Sigmoid colon (tissue), 4 donors: ENCODE measurements around the gene IMMT.

Experiments used
- CTCF ChIP-seq, 4 experiments: fragments of 450-650 bp in 3 of 4; fragments of 200-600 bp in 1 of 4; IDR thresholded peaks; one replicate each; pipeline ENCODE4 v1.5.1; 2016 to 2019; ENCODE audit warnings: antibody characterized with exemption in 4 of 4, mild to moderate bottlenecking in 3 of 4, moderate library complexity in 2 of 4
- EP300 ChIP-seq, 4 donors: sonication (generic); formaldehyde crosslinking; IDR thresholded peaks; one replicate each; pipeline ENCODE4 v1.6.1; 2017; ENCODE audit warnings: antibody characterized with exemption in 4 of 4
- POLR2A ChIP-seq, 2 donors: fragments of 450-650 bp; IDR thresholded peaks; one replicate each; pipeline ENCODE4 v1.6.1; 2016; ENCODE audit warnings: antibody characterized with exemption in 2 of 2, mild to moderate bottlenecking in 2 of 2, moderate library complexity in 2 of 2
- POLR2AphosphoS5 ChIP-seq, 4 donors: sonication (generic); formaldehyde crosslinking; IDR thresholded peaks; one replicate each; pipeline ENCODE4 v1.6.1; 2017; ENCODE audit warnings: antibody characterized with exemption in 4 of 4

GRCh38 chr2:86223140-86223926 lies 28.1 kb upstream of the IMMT start:
- no peak for TF ChIP-seq CTCF (IDR thresholded peaks at IDR 0.05)
- TF ChIP-seq POLR2AphosphoS5 (IDR thresholded peaks at IDR 0.05): peak; percentile 57 to 79 (median 64)
- no peak for TF ChIP-seq POLR2A (IDR thresholded peaks at IDR 0.05)
- TF ChIP-seq EP300 (IDR thresholded peaks at IDR 0.05): peak in 1 of 4 donors; percentile 59
